Liver (tissue), 9 donors: Measurements from ENCODE around the gene CLIC3. TPM values are rescaled to one million over a fixed set of nuclear protein-coding genes. Genes with fewer than 3 reads are reported as not detected.

Source experiments
- DNase-seq: peaks from one replicate; pipeline ENCODE4 v3.0.0-alpha.2; 2017; ENCODE audit warnings: low spot score
- H3K27ac ChIP-seq, 2 donors: one replicate each; pipeline ENCODE4 v1.7.0; 2013; ENCODE audit warnings: inconsistent platforms in 2 of 2, low read length in 2 of 2, control low read depth in 1 of 2, low read depth in 1 of 2, mild to moderate bottlenecking in 1 of 2
- H3K27me3 ChIP-seq, 4 donors: one replicate each; pipeline versions ENCODE4 v1.6.1 to v1.7.0; 2013; ENCODE audit warnings: low read length in 3 of 4, inconsistent platforms in 1 of 4, mild to moderate bottlenecking in 1 of 4, moderate library complexity in 1 of 4; ENCODE audit not compliant: control insufficient read depth in 4 of 4, insufficient read depth in 4 of 4
- H3K36me3 ChIP-seq, 4 donors: one replicate each; pipeline versions ENCODE4 v1.6.1 to v1.7.0; 2013; ENCODE audit warnings: low read length in 3 of 4, mild to moderate bottlenecking in 3 of 4, low read depth in 1 of 4, moderate library complexity in 1 of 4; ENCODE audit not compliant: control insufficient read depth in 4 of 4, insufficient read depth in 3 of 4
- H3K4me1 ChIP-seq, 4 donors: one replicate each; pipeline versions ENCODE4 v1.6.1 to v1.7.0; 2013; ENCODE audit warnings: low read length in 3 of 4, mild to moderate bottlenecking in 3 of 4, moderate library complexity in 1 of 4; ENCODE audit not compliant: control insufficient read depth in 4 of 4, insufficient read depth in 4 of 4
- H3K4me3 ChIP-seq, 3 donors: one replicate each; pipeline versions ENCODE4 v1.6.1 to v1.7.0; 2013; ENCODE audit warnings: low read length in 3 of 3, control low read depth in 1 of 3, low read depth in 1 of 3, mild to moderate bottlenecking in 1 of 3
- H3K9ac ChIP-seq, 2 donors: one replicate each; pipeline ENCODE4 v1.7.0; 2013; ENCODE audit warnings: low read length in 2 of 2, mild to moderate bottlenecking in 2 of 2, moderate library complexity in 2 of 2, control low read depth in 1 of 2, low read depth in 1 of 2
- H3K9me3 ChIP-seq, 4 donors: one replicate each; pipeline versions ENCODE4 v1.6.1 to v1.7.0; 2013; ENCODE audit warnings: low read length in 3 of 4; ENCODE audit not compliant: control insufficient read depth in 4 of 4
- ATF3 ChIP-seq: IDR thresholded peaks from 2 replicates; pipeline ENCODE4 v1.6.1; 2016; ENCODE audit warnings: antibody characterized with exemption
- FOXA1 ChIP-seq: IDR thresholded peaks from 2 replicates; pipeline ENCODE4 v1.6.1; 2016; ENCODE audit warnings: antibody characterized with exemption
- FOXA2 ChIP-seq: IDR thresholded peaks from 2 replicates; pipeline ENCODE4 v1.6.1; 2016; ENCODE audit warnings: antibody characterized with exemption
- GABPA ChIP-seq, 2 donors: IDR thresholded peaks in 1 of 2; conservative IDR thresholded peaks in 1 of 2; 2 replicates each; pipeline ENCODE4 v1.6.1; 2016; ENCODE audit warnings: antibody characterized with exemption in 2 of 2, mild to moderate bottlenecking in 1 of 2, moderate library complexity in 1 of 2
- HNF4A ChIP-seq, 2 donors: conservative IDR thresholded peaks; 2 replicates each; pipeline ENCODE4 v1.6.1; 2016; ENCODE audit warnings: antibody characterized with exemption in 2 of 2, mild to moderate bottlenecking in 2 of 2
- NR2F2 ChIP-seq: IDR thresholded peaks from 2 replicates; pipeline ENCODE4 v1.6.1; 2016; ENCODE audit warnings: antibody characterized with exemption
- RXRA ChIP-seq, 2 donors: IDR thresholded peaks; 2 replicates each; pipeline ENCODE4 v1.6.1; 2017 to 2018; ENCODE audit warnings: antibody characterized with exemption in 2 of 2, mild to moderate bottlenecking in 1 of 2
- SP1 ChIP-seq: IDR thresholded peaks from 2 replicates; pipeline ENCODE4 v1.6.1; 2018; ENCODE audit warnings: antibody characterized with exemption, mild to moderate bottlenecking
- TAF1 ChIP-seq: conservative IDR thresholded peaks from 2 replicates; pipeline ENCODE4 v1.6.1; 2016; ENCODE audit warnings: antibody characterized with exemption, mild to moderate bottlenecking
- YY1 ChIP-seq: IDR thresholded peaks from 2 replicates; pipeline ENCODE4 v1.6.1; 2016; ENCODE audit warnings: antibody characterized with exemption, mild to moderate bottlenecking
- WGBS: extraction: QIAGEN DNeasy Blood & Tissue Kit; methylation state at CpG from one replicate; pipeline ENCODE4 v1.1.7; 2013; 5-methylcytosine and 5-hydroxymethylcytosine counted together
- polyA plus RNA-seq, 2 donors: library from polyadenylated mRNA; stranded (reverse) in 1 of 2; unstranded in 1 of 2; fragments of 200-250 nt in 1 of 2; fragments of >200 nt in 1 of 2; fragmentation: Nextera tagmentation in 1 of 2; extraction: Ambion mirVana in 1 of 2; gene quantifications; one replicate each; pipeline versions ENCODE4 v1.2.1 to v1.2.3, GENCODE V29; 2013 to 2015
- total RNA-seq, 2 donors: library from RNA; depleted of rRNA; stranded (reverse); fragments of >200 nt; gene quantifications; one replicate each; pipeline ENCODE4 v1.2.3, GENCODE V29; 2014
- TF ChIP-seq, protein P1 (sequence below): IDR thresholded peaks from 2 replicates; pipeline ENCODE4 v1.6.1; 2016; ENCODE audit warnings: antibody characterized with exemption, mild to moderate bottlenecking
- TF ChIP-seq, protein P2 (sequence below): IDR thresholded peaks from 2 replicates; pipeline ENCODE4 v1.6.1; 2016; ENCODE audit warnings: antibody characterized with exemption
- donor health status: healthy.
- donor health status: healthy.
- donor health status: healthy.
- donor health status: healthy.
- donor health status: healthy.

Gene CLIC3
- total and polyA plus RNA-seq, 4 donors = 0.33 to 0.83 (median 0.40) TPM

DNA sequence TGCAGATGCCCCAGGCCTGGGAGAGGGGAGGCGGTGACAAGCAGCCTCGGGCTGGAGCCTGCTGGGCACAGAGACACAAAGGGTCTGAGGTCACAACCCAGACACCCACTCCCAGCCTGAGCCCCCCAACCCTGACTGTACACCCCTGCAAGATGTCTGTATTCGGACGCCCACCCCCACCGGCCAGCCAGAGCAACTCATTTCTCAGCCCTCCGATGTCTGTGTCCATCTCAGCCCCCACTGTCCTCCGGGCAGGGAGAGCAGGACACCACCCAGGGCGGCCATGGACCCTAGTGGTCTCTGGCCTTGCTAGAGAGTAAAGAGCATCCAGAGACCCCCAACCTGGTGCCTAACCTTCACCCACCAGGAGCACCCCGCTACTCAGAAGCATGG lies 40.4 kb downstream of the CLIC3 start:
- Histone ChIP-seq H3K9me3 (no peaks in the 10 kb centered on the region), H3K4me3 (no peak overlapping the region), H3K27me3 (no peaks in the 10 kb centered on the region), H3K4me1 (peaks cover 0 to 2% (median 0%) of the 10 kb centered on the region in 4 donors), H3K9ac (no peak overlapping the region), H3K27ac (no peak overlapping the region), H3K36me3 (no peaks in the 10 kb centered on the region)
- TF ChIP-seq RXRA (IDR thresholded peaks at IDR 0.05) (no peak), SP1 (no peak), ATF3 (no peak), TAF1 (no peak), HNF4A (conservative IDR thresholded peaks at IDR 0.05) (no peak)
- TF ChIP-seq, protein P1, sequence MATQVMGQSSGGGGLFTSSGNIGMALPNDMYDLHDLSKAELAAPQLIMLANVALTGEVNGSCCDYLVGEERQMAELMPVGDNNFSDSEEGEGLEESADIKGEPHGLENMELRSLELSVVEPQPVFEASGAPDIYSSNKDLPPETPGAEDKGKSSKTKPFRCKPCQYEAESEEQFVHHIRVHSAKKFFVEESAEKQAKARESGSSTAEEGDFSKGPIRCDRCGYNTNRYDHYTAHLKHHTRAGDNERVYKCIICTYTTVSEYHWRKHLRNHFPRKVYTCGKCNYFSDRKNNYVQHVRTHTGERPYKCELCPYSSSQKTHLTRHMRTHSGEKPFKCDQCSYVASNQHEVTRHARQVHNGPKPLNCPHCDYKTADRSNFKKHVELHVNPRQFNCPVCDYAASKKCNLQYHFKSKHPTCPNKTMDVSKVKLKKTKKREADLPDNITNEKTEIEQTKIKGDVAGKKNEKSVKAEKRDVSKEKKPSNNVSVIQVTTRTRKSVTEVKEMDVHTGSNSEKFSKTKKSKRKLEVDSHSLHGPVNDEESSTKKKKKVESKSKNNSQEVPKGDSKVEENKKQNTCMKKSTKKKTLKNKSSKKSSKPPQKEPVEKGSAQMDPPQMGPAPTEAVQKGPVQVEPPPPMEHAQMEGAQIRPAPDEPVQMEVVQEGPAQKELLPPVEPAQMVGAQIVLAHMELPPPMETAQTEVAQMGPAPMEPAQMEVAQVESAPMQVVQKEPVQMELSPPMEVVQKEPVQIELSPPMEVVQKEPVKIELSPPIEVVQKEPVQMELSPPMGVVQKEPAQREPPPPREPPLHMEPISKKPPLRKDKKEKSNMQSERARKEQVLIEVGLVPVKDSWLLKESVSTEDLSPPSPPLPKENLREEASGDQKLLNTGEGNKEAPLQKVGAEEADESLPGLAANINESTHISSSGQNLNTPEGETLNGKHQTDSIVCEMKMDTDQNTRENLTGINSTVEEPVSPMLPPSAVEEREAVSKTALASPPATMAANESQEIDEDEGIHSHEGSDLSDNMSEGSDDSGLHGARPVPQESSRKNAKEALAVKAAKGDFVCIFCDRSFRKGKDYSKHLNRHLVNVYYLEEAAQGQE = no peak
- 96% methylated on average over 9 of the region's 9 CpGs for WGBS
- DNase-seq = no peak

GRCh38 chr9:136955202-136955942 lies 41.0 kb downstream of the CLIC3 start:
- WGBS = 92% methylated on average over 14 of the region's 14 CpGs
- no peaks in the 10 kb centered on the region for H3K9me3 ChIP-seq
- no peaks in the 10 kb centered on the region for H3K36me3 ChIP-seq
- no peak overlapping the region for H3K4me3 ChIP-seq
- H3K4me1 ChIP-seq = peaks cover 0 to 7% (median 0%) of the 10 kb centered on the region in 4 donors
- no peak overlapping the region for H3K27ac ChIP-seq
- no peaks in the 10 kb centered on the region for H3K27me3 ChIP-seq
- DNase-seq = no peak
- TF ChIP-seq NR2F2 (no peak), FOXA2 (no peak), YY1 (no peak), SP1 (no peak), TAF1 (no peak), GABPA (IDR thresholded peaks at IDR 0.05 in 1 of 2, conservative IDR thresholded peaks at IDR 0.05 in 1 of 2) (no peak)
- no peak overlapping the region for H3K9ac ChIP-seq

DNA sequence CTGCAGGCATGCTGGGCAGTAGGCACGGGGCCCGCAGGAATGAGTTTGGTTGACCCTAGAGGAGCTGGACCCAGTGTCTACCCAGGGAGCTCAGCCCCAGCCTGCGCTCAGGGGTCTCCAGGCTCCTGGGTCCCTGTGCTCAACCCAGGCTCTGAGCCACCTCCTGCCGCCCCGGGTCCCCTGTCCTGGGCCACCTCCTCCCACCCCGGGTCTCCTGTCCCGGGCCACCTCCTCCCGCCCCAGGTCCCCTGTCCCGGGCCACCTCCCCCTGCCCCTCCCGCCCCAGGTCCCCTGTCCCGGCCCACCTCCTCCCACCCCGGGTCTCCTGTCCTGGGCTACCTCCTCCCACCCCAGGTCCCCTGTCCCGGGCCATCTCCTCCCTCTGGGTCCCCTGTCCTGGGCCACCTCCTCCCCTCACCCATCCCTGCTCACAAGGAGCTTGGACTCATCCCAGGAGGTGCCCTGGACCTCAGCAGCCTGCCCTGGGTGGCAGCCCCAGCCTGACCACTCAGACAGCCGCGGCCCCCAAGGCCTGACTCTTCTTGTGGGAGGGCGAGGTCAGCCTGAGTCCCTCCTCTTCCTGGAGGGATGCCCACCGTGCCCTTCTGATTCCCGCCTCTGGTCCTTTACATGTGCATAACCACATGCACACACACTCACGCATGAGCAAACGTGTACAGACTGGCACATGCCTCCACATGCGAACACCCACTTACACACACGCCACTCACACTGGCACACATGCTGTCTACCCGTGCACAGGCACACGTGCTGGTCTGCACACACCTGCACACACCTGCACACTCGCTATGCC lies 41.9 kb downstream of the CLIC3 start:
- H3K27ac ChIP-seq = no peak overlapping the region
- no peak overlapping the region for H3K4me3 ChIP-seq
- no peak for DNase-seq
- H3K36me3 ChIP-seq = no peaks in the 10 kb centered on the region
- H3K27me3 ChIP-seq = no peaks in the 10 kb centered on the region
- peaks cover 0 to 10% (median under 1%) of the 10 kb centered on the region in 4 donors for H3K4me1 ChIP-seq
- H3K9me3 ChIP-seq = no peaks in the 10 kb centered on the region
- H3K9ac ChIP-seq = no peak overlapping the region
- TF ChIP-seq FOXA1 (no peak), NR2F2 (no peak), YY1 (no peak), TAF1 (no peak)
- TF ChIP-seq, protein P2, sequence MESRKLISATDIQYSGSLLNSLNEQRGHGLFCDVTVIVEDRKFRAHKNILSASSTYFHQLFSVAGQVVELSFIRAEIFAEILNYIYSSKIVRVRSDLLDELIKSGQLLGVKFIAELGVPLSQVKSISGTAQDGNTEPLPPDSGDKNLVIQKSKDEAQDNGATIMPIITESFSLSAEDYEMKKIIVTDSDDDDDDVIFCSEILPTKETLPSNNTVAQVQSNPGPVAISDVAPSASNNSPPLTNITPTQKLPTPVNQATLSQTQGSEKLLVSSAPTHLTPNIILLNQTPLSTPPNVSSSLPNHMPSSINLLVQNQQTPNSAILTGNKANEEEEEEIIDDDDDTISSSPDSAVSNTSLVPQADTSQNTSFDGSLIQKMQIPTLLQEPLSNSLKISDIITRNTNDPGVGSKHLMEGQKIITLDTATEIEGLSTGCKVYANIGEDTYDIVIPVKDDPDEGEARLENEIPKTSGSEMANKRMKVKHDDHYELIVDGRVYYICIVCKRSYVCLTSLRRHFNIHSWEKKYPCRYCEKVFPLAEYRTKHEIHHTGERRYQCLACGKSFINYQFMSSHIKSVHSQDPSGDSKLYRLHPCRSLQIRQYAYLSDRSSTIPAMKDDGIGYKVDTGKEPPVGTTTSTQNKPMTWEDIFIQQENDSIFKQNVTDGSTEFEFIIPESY = no peak
- 95% methylated on average over 25 of the region's 25 CpGs for WGBS
